ENCODE measurements around the gene SMAD6. TPM values are rescaled to one million over a fixed set of nuclear protein-coding genes. Genes with fewer than 3 reads are reported as not detected.

SMAD6 gene
- total RNA-seq, 2 experiments from 2014 or later = 0.25 to 0.41 TPM

DNA sequence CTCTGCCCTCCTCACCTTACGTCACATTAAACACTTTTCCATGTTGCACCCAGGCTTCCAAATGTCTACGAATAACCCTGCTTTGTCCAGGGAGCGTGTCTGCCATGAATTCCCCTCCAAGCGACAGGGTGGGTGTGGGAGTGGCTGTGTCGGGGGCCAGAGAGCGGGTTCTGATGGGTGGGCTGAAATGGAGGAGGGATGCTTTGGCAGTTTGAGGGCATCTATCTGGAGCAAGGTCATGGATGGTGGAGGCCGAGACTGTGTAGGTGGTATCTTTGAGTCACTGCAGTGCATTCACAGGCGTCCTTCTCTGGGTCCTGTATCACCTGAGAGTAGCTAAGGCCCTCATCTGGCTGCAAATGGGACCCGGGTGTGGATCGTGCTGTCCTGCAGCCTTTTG, 36.6 kb downstream of the SMAD6 start:
- Mint-ChIP-seq H3K4me3 (no peak overlapping the region), H3K36me3 (ENCODE audit: low read depth) (no peaks in the 10 kb centered on the region), H3K27me3 (peaks cover 1% of the 10 kb centered on the region), H3K4me1 (ENCODE audit: low read depth) (no peaks in the 10 kb centered on the region), H3K27ac (no peak overlapping the region), H3K9me3 (no peaks in the 10 kb centered on the region)
- ChIA-PET POLR2A (no interaction called here), CTCF (interaction anchor here (1.5 kb wide), 1 partner anchor 15 kb away, joined by 4 read pairs; no protein-coding TSS in a partner anchor)
- ATAC-seq (no peak), DNase-seq (no peak)
- TF ChIP-seq, protein P1, sequence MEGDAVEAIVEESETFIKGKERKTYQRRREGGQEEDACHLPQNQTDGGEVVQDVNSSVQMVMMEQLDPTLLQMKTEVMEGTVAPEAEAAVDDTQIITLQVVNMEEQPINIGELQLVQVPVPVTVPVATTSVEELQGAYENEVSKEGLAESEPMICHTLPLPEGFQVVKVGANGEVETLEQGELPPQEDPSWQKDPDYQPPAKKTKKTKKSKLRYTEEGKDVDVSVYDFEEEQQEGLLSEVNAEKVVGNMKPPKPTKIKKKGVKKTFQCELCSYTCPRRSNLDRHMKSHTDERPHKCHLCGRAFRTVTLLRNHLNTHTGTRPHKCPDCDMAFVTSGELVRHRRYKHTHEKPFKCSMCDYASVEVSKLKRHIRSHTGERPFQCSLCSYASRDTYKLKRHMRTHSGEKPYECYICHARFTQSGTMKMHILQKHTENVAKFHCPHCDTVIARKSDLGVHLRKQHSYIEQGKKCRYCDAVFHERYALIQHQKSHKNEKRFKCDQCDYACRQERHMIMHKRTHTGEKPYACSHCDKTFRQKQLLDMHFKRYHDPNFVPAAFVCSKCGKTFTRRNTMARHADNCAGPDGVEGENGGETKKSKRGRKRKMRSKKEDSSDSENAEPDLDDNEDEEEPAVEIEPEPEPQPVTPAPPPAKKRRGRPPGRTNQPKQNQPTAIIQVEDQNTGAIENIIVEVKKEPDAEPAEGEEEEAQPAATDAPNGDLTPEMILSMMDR (IDR thresholded peaks at IDR 0.05) = no peak
- intact Hi-C loops (cut with micrococcal nuclease) = no loop called here

DNA sequence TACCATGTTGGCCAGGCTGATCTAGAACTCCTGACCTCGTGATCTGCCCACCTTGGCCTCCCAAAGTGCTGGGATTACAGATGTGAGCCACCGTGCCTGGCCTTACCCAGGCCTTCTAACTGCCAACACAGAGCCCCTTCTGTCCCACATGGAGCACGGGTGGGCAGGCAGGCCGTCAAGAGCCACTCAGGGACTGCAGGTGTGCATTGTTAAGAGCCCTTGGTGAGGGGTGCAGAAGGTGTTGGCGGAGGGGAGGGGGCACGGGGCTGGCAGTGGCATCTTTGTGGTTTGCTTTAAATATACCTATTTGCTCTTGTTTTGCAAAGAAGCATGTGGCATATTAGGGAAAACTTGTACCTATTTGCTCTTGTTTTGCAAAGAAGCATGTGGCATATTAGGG, 37.3 kb downstream of the SMAD6 start:
- Mint-ChIP-seq H3K9me3 (no peaks in the 10 kb centered on the region), H3K27me3 (peaks cover 1% of the 10 kb centered on the region), H3K4me3 (no peak overlapping the region), H3K36me3 (ENCODE audit: low read depth) (no peaks in the 10 kb centered on the region), H3K4me1 (ENCODE audit: low read depth) (no peaks in the 10 kb centered on the region), H3K27ac (no peak overlapping the region)
- intact Hi-C loops (cut with micrococcal nuclease) = no loop called here
- TF ChIP-seq, protein P1 (IDR thresholded peaks at IDR 0.05) = no peak
- CTCF ChIA-PET = no interaction called here
- POLR2A ChIA-PET = no interaction called here
- ATAC-seq = no peak
- DNase-seq = no peak

DNA sequence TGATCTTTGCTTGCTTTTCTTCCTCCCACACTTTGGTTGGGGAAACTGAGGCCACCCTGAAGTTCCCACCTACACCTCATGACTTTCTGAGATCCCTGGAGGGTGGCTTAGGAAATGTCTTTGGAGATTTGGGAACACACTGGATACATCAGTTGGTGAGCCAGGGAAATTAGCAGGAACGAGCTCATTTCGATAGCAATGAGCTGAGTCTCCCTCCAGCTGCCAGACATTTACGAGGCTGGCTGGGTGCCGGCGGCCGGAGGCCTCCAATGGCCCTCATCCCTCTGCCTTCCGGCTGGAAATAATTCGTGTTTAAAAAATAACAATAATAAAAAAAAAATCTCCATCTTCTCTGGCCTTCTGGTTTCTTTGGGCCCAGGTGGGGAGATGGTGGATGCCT, 38.8 kb downstream of the SMAD6 start:
- TF ChIP-seq, protein P1 (IDR thresholded peaks at IDR 0.05) = no peak
- DNase-seq = no peak
- Mint-ChIP-seq H3K27me3 (peaks cover 1% of the 10 kb centered on the region), H3K9me3 (no peaks in the 10 kb centered on the region), H3K4me3 (no peak overlapping the region), H3K4me1 (ENCODE audit: low read depth) (no peaks in the 10 kb centered on the region), H3K27ac (no peak overlapping the region), H3K36me3 (ENCODE audit: low read depth) (no peaks in the 10 kb centered on the region)
- ChIA-PET CTCF (no interaction called here), POLR2A (no interaction called here)
- intact Hi-C loops (cut with micrococcal nuclease) = no loop called here
- ATAC-seq = no peak

DNA sequence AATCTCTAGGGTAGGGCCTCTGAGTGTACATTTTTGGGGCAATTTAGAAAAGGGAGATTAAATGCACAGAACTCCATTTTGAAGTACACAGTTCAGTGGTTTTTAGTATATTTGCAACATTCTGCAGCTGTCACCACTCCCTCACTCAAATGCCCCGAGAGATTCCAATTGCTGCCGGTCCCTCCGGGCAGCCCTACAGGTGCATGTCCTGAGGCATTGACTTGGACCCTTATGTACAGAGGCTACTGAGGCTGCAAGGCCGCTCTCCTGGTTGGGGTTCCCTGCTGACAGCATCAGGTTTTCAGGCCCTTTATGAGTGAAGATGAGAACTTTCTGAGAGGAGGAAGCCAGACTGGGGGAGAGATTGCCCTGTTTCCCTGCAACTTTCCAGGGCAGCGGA, 39.6 kb downstream of the SMAD6 start:
- intact Hi-C loops (cut with micrococcal nuclease) = no loop called here
- POLR2A ChIA-PET = no interaction called here
- DNase-seq (no peak), ATAC-seq (no peak)
- CTCF ChIA-PET = no interaction called here
- Mint-ChIP-seq H3K4me1 (ENCODE audit: low read depth) (no peaks in the 10 kb centered on the region), H3K9me3 (no peaks in the 10 kb centered on the region), H3K36me3 (ENCODE audit: low read depth) (no peaks in the 10 kb centered on the region), H3K27me3 (peaks cover 1% of the 10 kb centered on the region), H3K4me3 (no peak overlapping the region), H3K27ac (no peak overlapping the region)
- TF ChIP-seq, protein P1 (IDR thresholded peaks at IDR 0.05) = no peak

DNA sequence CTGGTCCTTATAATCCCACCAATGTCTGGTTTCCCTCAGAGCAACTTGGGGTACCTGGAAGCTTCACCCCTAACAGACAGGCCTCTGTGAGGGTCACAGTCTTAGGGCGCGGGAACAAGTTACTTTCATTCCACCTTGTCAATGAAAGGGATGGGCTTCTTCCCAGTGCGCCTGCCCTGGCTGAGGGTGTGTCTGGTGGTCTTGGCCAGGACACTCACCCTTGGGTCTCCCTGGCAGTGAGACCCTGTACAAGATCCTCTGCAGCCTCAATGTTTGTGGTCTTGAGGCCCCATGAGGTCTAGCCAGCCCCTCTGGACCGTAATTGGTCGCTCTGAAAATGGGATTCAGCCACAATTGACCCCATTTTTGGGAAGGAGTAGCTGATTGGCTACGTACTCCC, 40.2 kb downstream of the SMAD6 start:
- CTCF ChIA-PET = no interaction called here
- Mint-ChIP-seq H3K4me1 (ENCODE audit: low read depth) (no peaks in the 10 kb centered on the region), H3K4me3 (no peak overlapping the region), H3K9me3 (no peaks in the 10 kb centered on the region), H3K27ac (no peak overlapping the region), H3K36me3 (ENCODE audit: low read depth) (no peaks in the 10 kb centered on the region), H3K27me3 (peaks cover 1% of the 10 kb centered on the region)
- intact Hi-C loops (cut with micrococcal nuclease) = no loop called here
- TF ChIP-seq, protein P1 (IDR thresholded peaks at IDR 0.05) = no peak
- ATAC-seq = no peak
- POLR2A ChIA-PET = no interaction called here
- DNase-seq = no peak

All from activated CD8-positive, alpha-beta T cell treated with anti-CD3 and anti-CD28 coated beads for 36 hours (primary cell).